H9 (cell line): ENCODE results near the gene GNPAT. TPM values are rescaled to one million over a fixed set of nuclear protein-coding genes. Genes with fewer than 3 reads are reported as not detected.

Source experiments
- DNase-seq: peaks from one replicate; pipeline ENCODE4 v3.0.0-alpha.2; 2017
- H2AFZ ChIP-seq: one replicate; pipeline ENCODE4 v1.6.1; 2013; ENCODE audit warnings: mild to moderate bottlenecking, low read length, control low read depth, moderate library complexity
- H2AK5ac ChIP-seq: 2 replicates; pipeline ENCODE4 v1.6.1; 2013; ENCODE audit warnings: low read length, control low read depth, mixed read lengths; ENCODE audit not compliant: insufficient read length
- H2BK120ac ChIP-seq: one replicate; pipeline ENCODE4 v1.6.1; 2013; ENCODE audit warnings: low read depth, mild to moderate bottlenecking, low read length, control low read depth, inconsistent platforms; ENCODE audit not compliant: poor library complexity, severe bottlenecking
- H2BK12ac ChIP-seq: 2 replicates; pipeline ENCODE4 v1.6.1; 2013; ENCODE audit warnings: low read length, control low read depth, mixed read lengths, low read depth; ENCODE audit not compliant: insufficient read length
- H2BK15ac ChIP-seq: 2 replicates; pipeline ENCODE4 v1.6.1; 2013; ENCODE audit warnings: low read depth, low read length, control low read depth
- H2BK20ac ChIP-seq: one replicate; pipeline ENCODE4 v1.6.1; 2013; ENCODE audit warnings: low read depth, mild to moderate bottlenecking, low read length, control low read depth, inconsistent platforms; ENCODE audit not compliant: poor library complexity, severe bottlenecking
- H2BK5ac ChIP-seq: 2 replicates; pipeline ENCODE4 v1.6.1; 2013; ENCODE audit warnings: low read length, control low read depth, mixed read lengths; ENCODE audit not compliant: insufficient read length
- H3K14ac ChIP-seq: 2 replicates; pipeline ENCODE4 v1.6.1; 2013; ENCODE audit warnings: low read length, control low read depth; ENCODE audit not compliant: insufficient read depth
- H3K18ac ChIP-seq: 2 replicates; pipeline ENCODE4 v1.6.1; 2013; ENCODE audit warnings: low read depth, mild to moderate bottlenecking, mixed read lengths, low read length, control low read depth; ENCODE audit not compliant: insufficient read length
- H3K23ac ChIP-seq: 2 replicates; pipeline ENCODE4 v1.6.1; 2013; ENCODE audit warnings: low read length, control low read depth, mixed read lengths, low read depth; ENCODE audit not compliant: insufficient read length
- H3K23me2 ChIP-seq: 2 replicates; pipeline ENCODE4 v1.6.1; 2013; ENCODE audit warnings: low read depth, mild to moderate bottlenecking, mixed read lengths, low read length, control low read depth; ENCODE audit not compliant: insufficient read length, poor library complexity, severe bottlenecking
- H3K27ac ChIP-seq: 2 replicates; pipeline ENCODE4 v1.5.1; 2013; ENCODE audit warnings: low read length, control low read depth, mixed read lengths, low read depth; ENCODE audit not compliant: insufficient read length
- H3K27me3 ChIP-seq: 2 replicates; pipeline ENCODE4 v1.6.1; 2013; ENCODE audit warnings: low read length, control low read depth, inconsistent platforms; ENCODE audit not compliant: insufficient read depth
- H3K4ac ChIP-seq: 2 replicates; pipeline ENCODE4 v1.6.1; 2013; ENCODE audit warnings: low read depth, mild to moderate bottlenecking, control low read depth, inconsistent platforms, low read length, moderate library complexity
- H3K4me1 ChIP-seq: 2 replicates; pipeline ENCODE4 v1.6.1; 2013; ENCODE audit warnings: low read length, control low read depth, inconsistent platforms; ENCODE audit not compliant: insufficient read depth
- H3K4me2 ChIP-seq: 2 replicates; pipeline ENCODE4 v1.6.1; 2013; ENCODE audit warnings: low read length, control low read depth, mixed read lengths; ENCODE audit not compliant: insufficient read length, insufficient read depth
- H3K56ac ChIP-seq: 2 replicates; pipeline ENCODE4 v1.6.1; 2013; ENCODE audit warnings: low read depth, mild to moderate bottlenecking, mixed read lengths, low read length, control low read depth; ENCODE audit not compliant: insufficient read length
- H3K79me1 ChIP-seq: 2 replicates; pipeline ENCODE4 v1.6.1; 2013; ENCODE audit warnings: low read depth, mild to moderate bottlenecking, moderate library complexity, low read length, control low read depth, inconsistent platforms; ENCODE audit not compliant: insufficient read depth, poor library complexity, severe bottlenecking
- H3K79me2 ChIP-seq: 2 replicates; pipeline ENCODE4 v1.6.1; 2013; ENCODE audit warnings: low read length, control low read depth, inconsistent platforms; ENCODE audit not compliant: insufficient read depth
- H3K9ac ChIP-seq: 2 replicates; pipeline ENCODE4 v1.6.1; 2013; ENCODE audit warnings: low read length, control low read depth, mixed read lengths; ENCODE audit not compliant: insufficient read length; ENCODE audit errors: extremely low read depth
- H3K9me3 ChIP-seq: one replicate; pipeline ENCODE4 v1.6.1; 2013; ENCODE audit warnings: low read depth, low read length, inconsistent platforms; ENCODE audit not compliant: control insufficient read depth
- H3T11ph ChIP-seq: one replicate; pipeline ENCODE4 v1.6.1; 2013; ENCODE audit warnings: mild to moderate bottlenecking, low read length, control low read depth, inconsistent platforms
- H4K20me1 ChIP-seq: one replicate; pipeline ENCODE4 v1.6.1; 2013; ENCODE audit not compliant: control insufficient read depth, insufficient read length, insufficient read depth
- H4K5ac ChIP-seq: 2 replicates; pipeline ENCODE4 v1.6.1; 2013; ENCODE audit warnings: low read depth, mild to moderate bottlenecking, mixed read lengths, low read length, control low read depth; ENCODE audit not compliant: insufficient read length
- H4K8ac ChIP-seq: replicated peaks from 2 replicates; pipeline ENCODE4 v1.6.1; 2013; ENCODE audit warnings: low read length, control low read depth, mixed read lengths, low read depth; ENCODE audit not compliant: insufficient read length
- H4K91ac ChIP-seq: 2 replicates; pipeline ENCODE4 v1.6.1; 2013; ENCODE audit warnings: low read depth, mild to moderate bottlenecking, moderate library complexity, mixed read lengths, low read length, control low read depth; ENCODE audit not compliant: insufficient read length
- H3K27ac Mint-ChIP-seq, 3 experiments: 2 replicates in 2 of 3; 3 replicates in 1 of 3; pipeline ENCODE4 v1.8.0; 2020 to 2021; ENCODE audit warnings: mixed read lengths in 3 of 3, mild to moderate bottlenecking in 1 of 3, moderate library complexity in 1 of 3
- H3K27me3 Mint-ChIP-seq: 2 replicates; pipeline ENCODE4 v1.8.0; 2021; ENCODE audit warnings: low read depth, mild to moderate bottlenecking, moderate library complexity, mixed read lengths
- H3K36me3 Mint-ChIP-seq, 3 experiments: 2 replicates in 2 of 3; 3 replicates in 1 of 3; pipeline ENCODE4 v1.8.0; 2020 to 2021; ENCODE audit warnings: low read depth in 3 of 3, mixed read lengths in 3 of 3; ENCODE audit not compliant: insufficient read depth in 1 of 3
- H3K4me1 Mint-ChIP-seq, 2 experiments: 2 replicates each; pipeline ENCODE4 v1.8.0; 2020; ENCODE audit warnings: mixed read lengths in 2 of 2
- H3K4me3 Mint-ChIP-seq, 2 experiments: 2 replicates in 1 of 2; 3 replicates in 1 of 2; pipeline ENCODE4 v1.8.0; 2020 to 2021; ENCODE audit warnings: mild to moderate bottlenecking in 2 of 2, mixed read lengths in 2 of 2, moderate library complexity in 1 of 2
- H3K9me3 Mint-ChIP-seq, 2 experiments: 2 replicates in 1 of 2; 3 replicates in 1 of 2; pipeline ENCODE4 v1.8.0; 2020; ENCODE audit warnings: mild to moderate bottlenecking in 2 of 2, mixed read lengths in 2 of 2, moderate library complexity in 1 of 2
- CTCF ChIP-seq: fragments of 200-600 bp; sonication (generic); conservative IDR thresholded peaks from 3 replicates; pipeline ENCODE4 v1.8.0; 2021; ENCODE audit warnings: antibody characterized with exemption, mild to moderate bottlenecking
- WGBS: extraction: QIAGEN DNeasy Blood & Tissue Kit; methylation state at CpG from one replicate; pipeline ENCODE4 v1.1.7; 2013; ENCODE audit warnings: missing lambda C conversion rate, low lambda C conversion rate, mixed read lengths; ENCODE audit not compliant: insufficient read length; ENCODE audit errors: extremely low coverage; 5-methylcytosine and 5-hydroxymethylcytosine counted together
- total RNA-seq: library from RNA; stranded (reverse); gene quantifications from 2 replicates; pipeline ENCODE4 v1.2.1, GENCODE V29; 2021

Gene GNPAT
- total RNA-seq, 1 experiment from 2014 or later, result 38.1 TPM

GRCh38 chr1:231310391-231310934 lies 69.5 kb downstream of the GNPAT start:
- Histone ChIP-seq H2BK20ac (no peak overlapping the region), H4K20me1 (no peaks in the 10 kb centered on the region)
- TF ChIP-seq CTCF, result no peak

More at GRCh38 chr1:231310391-231310934, 69.5 kb downstream of the GNPAT start:
- Histone ChIP-seq H2AFZ (no peak overlapping the region), H4K91ac (no peak overlapping the region), H3K4me1 (no peaks in the 10 kb centered on the region), H2AK5ac (no peak overlapping the region), H3K14ac (no peak overlapping the region), H2BK120ac (no peak overlapping the region), H3K79me2 (no peaks in the 10 kb centered on the region), H2BK15ac (no peak overlapping the region), H3K56ac (no peak overlapping the region), H4K8ac (no peak overlapping the region), H3K23ac (no peak overlapping the region), H3K9ac (no peak overlapping the region), H3K27me3 (no peaks in the 10 kb centered on the region), H2BK12ac (no peak overlapping the region), H3K18ac (no peak overlapping the region), H3K9me3 (no peaks in the 10 kb centered on the region), H3K79me1 (no peaks in the 10 kb centered on the region), H2BK5ac (no peak overlapping the region), H3K23me2 (no peaks in the 10 kb centered on the region), H3T11ph (no peak overlapping the region), H3K27ac (no peak overlapping the region), H3K4ac (no peak overlapping the region), H3K4me2 (no peak overlapping the region), H4K5ac (no peak overlapping the region)
- H3K4me1 Mint-ChIP-seq, result no peaks in the 10 kb centered on the region
- no CpG with 5 or more reads among the region's 10 CpGs for WGBS
- no peak overlapping the region for H3K4me3 Mint-ChIP-seq
- H3K9me3 Mint-ChIP-seq, result no peaks in the 10 kb centered on the region
- no peak overlapping the region; a peak in 1 of 7 replicates for H3K27ac Mint-ChIP-seq
- DNase-seq, result no peak
- peaks cover 24% of the 10 kb centered on the region for H3K27me3 Mint-ChIP-seq
- H3K36me3 Mint-ChIP-seq, result no peaks in the 10 kb centered on the region; a peak in 1 of 7 replicates
